NCI-H2029 (cell line): ENCODE results near the gene SPINDOC.
"Not testable (repeated sequence)": the region's sequence is repeated elsewhere in the genome, so short reads cannot be mapped to it uniquely, and the experiment has no call there.

Source experiments
- DNase-seq: peaks from one replicate; lab custom pipeline; 2025; lab: John Stamatoyannopoulos, UW

The SPINDOC gene

GRCh38 chr11:63858628-63859550, 45.6 kb downstream of the SPINDOC start:
- DNase-seq: no peak

GRCh38 chr11:63862923-63863322, 49.7 kb downstream of the SPINDOC start:
- DNase-seq: no peak

GRCh38 chr11:63863620-63864019, 50.4 kb downstream of the SPINDOC start:
- not testable (repeated sequence) for DNase-seq

GRCh38 chr11:63866211-63866610, 53.0 kb downstream of the SPINDOC start:
- peak; percentile 22 for DNase-seq

DNA sequence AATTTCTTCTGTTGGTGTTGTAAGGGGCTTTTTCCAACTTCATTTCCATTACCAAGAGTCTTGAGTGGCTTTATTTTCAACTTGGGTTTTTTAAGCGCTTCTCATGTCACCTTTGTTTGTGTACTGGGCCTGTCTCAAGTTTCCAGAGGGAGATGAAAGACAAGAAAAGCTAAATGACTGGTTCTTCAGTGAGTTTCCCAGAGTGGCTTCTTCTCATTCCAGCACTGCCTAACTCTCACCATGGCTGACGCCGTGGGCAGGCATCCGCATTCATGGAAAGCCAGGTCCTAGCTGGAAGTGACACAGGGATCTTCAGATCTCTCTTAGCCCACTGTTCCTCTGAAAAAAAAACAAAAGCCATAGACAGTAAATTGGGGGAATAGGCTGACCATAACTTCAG, 54.3 kb downstream of the SPINDOC start:
- no peak for DNase-seq

DNA sequence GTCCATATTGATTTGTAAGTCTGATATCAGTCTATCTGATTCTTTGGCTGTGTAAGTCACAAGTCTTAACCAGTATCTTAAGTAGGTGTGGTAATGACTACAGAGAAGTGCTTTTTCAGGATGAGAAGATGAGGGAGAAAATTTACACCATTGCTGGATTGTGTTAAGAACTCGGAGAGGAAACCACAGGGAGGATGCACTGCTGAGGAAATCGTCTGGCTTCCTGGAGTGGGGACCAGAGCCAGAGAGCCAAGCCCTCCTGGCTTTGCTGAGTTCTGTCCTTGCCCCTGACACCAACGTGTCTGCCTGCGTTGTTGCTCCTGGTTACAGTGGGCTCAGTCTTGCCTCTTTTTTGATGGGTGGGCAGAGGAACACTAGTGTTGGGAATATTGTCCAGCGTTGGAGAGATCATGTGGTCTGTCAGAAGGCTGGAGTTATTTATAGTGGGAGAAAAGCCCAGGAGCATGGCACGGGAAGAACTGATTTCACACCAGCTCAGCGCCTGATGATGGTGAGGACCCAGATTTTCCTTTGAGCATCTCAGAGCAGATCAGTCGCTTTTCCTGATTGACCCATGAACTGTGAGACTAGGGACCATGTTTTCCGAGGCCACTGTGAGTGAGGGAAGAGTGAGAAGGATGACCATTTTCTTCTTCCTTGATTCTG, 55.3 kb downstream of the SPINDOC start:
- DNase-seq: no peak

GRCh38 chr11:63869171-63869591, 55.9 kb downstream of the SPINDOC start:
- no peak for DNase-seq

DNA sequence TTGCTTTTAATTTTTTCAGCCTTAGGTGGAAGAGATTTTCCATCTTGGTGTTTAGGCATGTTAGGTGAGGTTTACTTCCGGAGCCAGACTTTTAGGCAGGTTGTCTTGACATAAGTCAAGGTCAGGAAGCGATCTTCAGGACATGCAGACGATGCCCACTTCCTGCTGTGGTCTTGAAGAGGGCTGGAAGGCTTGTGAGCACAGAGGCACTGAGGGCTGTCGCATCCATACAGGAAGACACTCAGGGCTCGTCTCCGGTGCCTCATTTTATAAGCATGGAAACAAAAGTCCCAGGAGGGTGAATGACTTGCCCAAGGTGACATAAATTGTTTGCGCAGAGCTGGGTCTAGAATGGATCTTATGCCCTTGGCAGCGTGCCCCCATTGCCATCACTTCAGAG, 56.4 kb downstream of the SPINDOC start:
- DNase-seq: no peak

DNA sequence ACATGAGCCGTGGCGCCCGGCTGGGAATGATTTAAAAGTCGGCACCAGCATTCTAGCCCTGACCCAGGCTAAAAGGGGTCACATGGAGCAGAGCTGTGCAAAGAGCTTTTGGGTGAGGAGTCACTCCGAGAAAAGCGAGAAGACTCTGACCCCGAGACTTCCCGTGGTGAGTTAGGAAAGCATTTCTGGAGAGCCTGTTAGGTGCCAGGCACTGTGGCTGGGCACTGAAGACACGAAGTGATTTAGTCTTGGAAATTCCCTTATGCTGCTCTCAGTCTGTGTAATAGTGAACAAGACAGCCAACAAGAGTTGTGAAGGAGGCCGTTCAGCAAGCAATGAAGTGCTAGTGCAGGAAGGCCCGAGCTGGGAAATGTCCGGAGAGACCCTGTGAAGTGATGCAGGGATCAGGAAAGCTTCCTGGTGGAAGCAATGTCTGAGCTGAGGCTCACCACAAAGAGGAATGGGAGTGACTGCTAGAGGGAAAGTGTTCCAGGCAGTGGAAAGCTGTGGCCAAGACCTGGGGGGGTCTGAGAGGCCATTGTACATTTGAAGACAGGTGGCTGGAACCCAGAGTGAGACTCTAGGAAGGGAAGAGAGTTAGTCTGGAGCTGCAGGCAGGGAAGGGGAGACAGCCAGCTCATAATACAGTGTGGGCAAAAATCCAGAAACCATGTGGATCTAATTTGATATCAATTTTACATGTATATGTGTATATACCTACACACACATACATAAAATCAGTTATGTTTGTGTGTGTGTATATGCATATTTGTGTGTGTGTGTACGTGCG, 57.3 kb downstream of the SPINDOC start:
- no peak for DNase-seq

GRCh38 chr11:63871962-63872799, 58.9 kb downstream of the SPINDOC start:
- DNase-seq: peak; percentile 82

DNA sequence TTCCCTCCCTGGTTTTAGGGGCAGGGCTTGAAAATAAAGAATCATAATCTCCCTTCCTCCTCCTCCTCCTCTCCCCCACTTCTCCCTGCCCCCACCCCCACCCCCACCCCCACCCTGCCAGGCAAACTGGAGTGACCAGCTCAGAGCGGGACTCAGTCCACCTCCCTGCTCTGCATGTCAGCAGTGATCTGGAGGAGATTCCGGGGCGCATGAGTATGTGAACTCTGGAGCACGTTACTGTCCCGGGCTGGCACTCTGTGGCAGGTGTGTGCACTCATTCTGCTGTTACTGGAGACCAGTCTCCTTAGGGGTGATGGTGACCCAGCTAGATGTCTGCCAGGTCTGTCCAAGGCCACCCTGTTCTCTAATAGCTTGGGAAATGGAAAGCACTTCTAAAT, 59.5 kb downstream of the SPINDOC start:
- no peak for DNase-seq

DNA sequence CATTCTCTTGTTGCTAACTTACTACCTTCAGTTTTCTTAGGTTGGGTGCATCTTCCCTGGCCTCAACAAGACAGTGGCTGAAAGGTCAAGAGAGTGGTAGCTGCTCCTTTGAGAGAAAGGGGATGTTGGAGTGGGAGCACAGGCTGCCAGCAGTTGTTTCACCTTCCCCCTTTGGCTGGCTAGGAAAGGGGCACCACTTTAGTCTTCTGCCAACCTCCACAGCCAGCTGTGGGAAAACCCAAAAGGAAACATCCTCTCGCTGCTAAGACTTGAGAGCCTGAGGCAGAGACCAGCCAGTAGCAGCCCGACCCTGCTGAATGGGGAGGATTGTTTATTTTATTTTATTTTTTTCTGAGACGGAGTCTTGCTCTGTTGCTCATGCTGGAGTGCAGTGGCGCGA, 60.1 kb downstream of the SPINDOC start:
- DNase-seq: no peak

- DNase-seq: no peak
Observed at GRCh38 chr11:63874511-63874910, 61.3 kb downstream of the SPINDOC start.

DNA sequence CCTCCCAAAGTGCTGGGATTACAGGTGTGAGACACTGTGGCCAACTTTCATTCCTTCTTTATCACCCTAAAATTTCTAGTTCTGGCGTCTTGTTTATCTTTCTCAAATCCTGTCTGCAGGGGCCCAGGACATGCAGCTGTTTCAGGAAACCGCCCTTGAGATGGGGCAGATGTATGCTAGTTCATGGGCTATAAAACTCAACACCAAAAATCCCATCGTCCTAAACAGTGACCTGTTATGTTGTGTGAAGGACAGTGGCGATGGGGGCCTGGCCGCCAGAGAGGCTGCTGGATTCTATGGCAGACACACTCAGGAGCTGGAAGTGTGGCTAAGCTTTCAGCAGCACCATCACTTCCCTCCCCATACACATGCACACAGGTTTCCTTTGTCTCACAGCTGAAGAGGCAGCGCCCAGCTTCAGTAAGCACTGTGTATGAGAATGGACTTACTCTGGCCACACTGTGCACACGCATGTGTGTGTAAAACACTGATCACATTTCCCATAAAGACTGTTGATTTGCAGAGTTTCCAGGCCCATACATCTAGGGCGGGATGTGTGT, 62.3 kb downstream of the SPINDOC start:
- no peak for DNase-seq

- no peak for DNase-seq
Observed at GRCh38 chr11:63876616-63877015, 63.4 kb downstream of the SPINDOC start.
